Measurements from ENCODE around the gene FADS2. TPM values are rescaled to one million over a fixed set of nuclear protein-coding genes. Genes with fewer than 3 reads are reported as not detected.
A peak's percentile ranks its signal among the peaks of the same experiment; 100 is the strongest.

FADS2 gene
- total and polyA plus RNA-seq, 7 donors = 3.6 to 50.2 (median 21.7) TPM

- peaks cover 13 to 38% (median 23%) of the 10 kb centered on the region in 4 donors for H3K36me3 ChIP-seq
- WGBS, 2 donors = 0% methylated on average over 61 of the region's 61 CpGs
- no peak for TF ChIP-seq EP300 (IDR thresholded peaks at IDR 0.05)
- peak in 2 of 4 experiments; percentile 4 to 36 for TF ChIP-seq CTCF (IDR thresholded peaks at IDR 0.05)
- peak; percentile 87 to 92 (median 90) for TF ChIP-seq POLR2AphosphoS5 (IDR thresholded peaks at IDR 0.05)
- peak; percentile 56 to 68 for TF ChIP-seq POLR2A (IDR thresholded peaks at IDR 0.05)
- H3K27ac ChIP-seq = peak within 1 kb of the TSS; percentile 92 to 94 (median 93)
- H3K9me3 ChIP-seq = no peaks in the 10 kb centered on the region
- no peaks in the 10 kb centered on the region for H3K27me3 ChIP-seq
- H3K4me3 ChIP-seq = peak within 1 kb of the TSS; percentile 62 to 89 (median 73)
- DNase-seq = peak; percentile 94
- intact Hi-C loops (cut with DNase I) = loop anchor here (2.0 kb wide), 1 partner anchor 22 kb away; no protein-coding TSS in a partner anchor
- peaks cover 0 to 28% (median 21%) of the 10 kb centered on the region in 4 donors for H3K4me1 ChIP-seq
These were observed 35.6 kb upstream of the FADS2 start, which contains the start of the genes FEN1 and TMEM258 for GRCh38 chr11:61792310-61793082. Gene FEN1 (plus strand): TSS chr11:61792911. CDS start chr11:61795362, 2,451 bp downstream. Gene TMEM258 (minus strand): TSS chr11:61792599. CDS start chr11:61792558, 41 bp downstream.

DNA sequence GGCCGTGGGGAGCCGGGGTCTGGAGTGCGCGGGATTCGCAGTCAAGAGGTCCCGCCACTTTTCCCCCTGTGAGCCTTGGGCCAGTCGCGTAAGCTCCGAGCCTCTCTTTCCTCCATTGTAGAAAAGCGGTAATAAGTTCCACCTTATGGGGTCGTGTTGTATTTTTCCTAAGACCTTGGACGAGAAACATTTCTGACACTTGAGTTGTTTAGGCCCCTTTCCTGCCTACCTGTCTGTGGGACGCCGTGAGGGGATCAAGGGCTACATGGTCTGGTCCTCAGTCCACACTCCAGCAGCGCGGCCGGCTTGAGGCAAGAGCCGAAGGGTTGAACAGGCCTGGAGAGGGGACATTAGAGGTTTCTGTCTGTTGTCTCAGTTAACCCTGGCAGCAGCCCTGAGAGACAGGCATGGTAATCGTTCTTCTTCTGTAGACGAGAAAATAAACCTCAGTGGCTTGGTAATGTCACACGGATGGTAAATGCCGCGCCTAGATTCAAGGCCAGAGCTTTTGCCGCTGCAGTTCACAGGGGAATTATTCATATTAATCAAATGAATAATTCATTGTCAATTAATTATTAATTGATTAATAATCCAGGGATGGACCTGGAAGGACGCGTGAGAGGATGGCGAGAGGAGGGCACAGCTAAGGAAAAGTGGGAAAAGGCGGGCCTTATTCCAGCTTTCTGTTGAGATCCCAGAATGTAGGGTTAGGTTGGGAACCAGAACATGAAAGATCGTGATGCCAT is 34.8 kb upstream of the FADS2 start:
- Histone ChIP-seq H3K27ac (peak overlapping the region; percentile 92 to 94 (median 93)), H3K36me3 (peaks cover 10 to 30% (median 16%) of the 10 kb centered on the region in 4 donors), H3K4me1 (peaks cover 0 to 31% (median 24%) of the 10 kb centered on the region in 4 donors), H3K9me3 (no peaks in the 10 kb centered on the region), H3K27me3 (no peaks in the 10 kb centered on the region), H3K4me3 (peak overlapping the region; percentile 62 to 89 (median 73))
- DNase-seq = no peak
- TF ChIP-seq POLR2AphosphoS5 (IDR thresholded peaks at IDR 0.05) (no peak), CTCF (IDR thresholded peaks at IDR 0.05) (no peak), EP300 (IDR thresholded peaks at IDR 0.05) (no peak), POLR2A (IDR thresholded peaks at IDR 0.05) (no peak)
- 3 to 5% methylated on average over 29 of the region's 29 CpGs for WGBS, 2 donors
- intact Hi-C loops (cut with DNase I) = loop anchor here (2.0 kb wide), 1 partner anchor 22 kb away; no protein-coding TSS in a partner anchor

- TF ChIP-seq CTCF (IDR thresholded peaks at IDR 0.05) (no peak), POLR2AphosphoS5 (IDR thresholded peaks at IDR 0.05) (no peak), POLR2A (IDR thresholded peaks at IDR 0.05) (no peak), EP300 (IDR thresholded peaks at IDR 0.05) (no peak)
- no peak for DNase-seq
- no peaks in the 10 kb centered on the region for H3K9me3 ChIP-seq
- WGBS, 2 donors = 67 to 68% methylated on average over 3 of the region's 3 CpGs
- intact Hi-C loops (cut with DNase I) = loop anchor here (2.0 kb wide), 1 partner anchor 21 kb away; no protein-coding TSS in a partner anchor
- no peak overlapping the region for H3K4me3 ChIP-seq
- H3K4me1 ChIP-seq = peaks cover 0 to 31% (median 24%) of the 10 kb centered on the region in 4 donors
- peaks cover 10 to 24% (median 14%) of the 10 kb centered on the region in 4 donors for H3K36me3 ChIP-seq
- H3K27me3 ChIP-seq = no peaks in the 10 kb centered on the region
- no peak overlapping the region for H3K27ac ChIP-seq
These were observed 34.3 kb upstream of the FADS2 start for GRCh38 chr11:61793829-61794204.

GRCh38 chr11:61794579-61794978 is 33.5 kb upstream of the FADS2 start:
- Histone ChIP-seq H3K4me3 (no peak overlapping the region), H3K9me3 (no peaks in the 10 kb centered on the region), H3K36me3 (peaks cover 4 to 17% (median 7%) of the 10 kb centered on the region in 4 donors), H3K4me1 (peaks cover 0 to 31% (median 24%) of the 10 kb centered on the region in 4 donors), H3K27ac (no peak overlapping the region), H3K27me3 (no peaks in the 10 kb centered on the region)
- TF ChIP-seq CTCF (IDR thresholded peaks at IDR 0.05) (no peak), POLR2AphosphoS5 (IDR thresholded peaks at IDR 0.05) (no peak), POLR2A (IDR thresholded peaks at IDR 0.05) (no peak), EP300 (IDR thresholded peaks at IDR 0.05) (no peak)
- DNase-seq = no peak
- intact Hi-C loops (cut with DNase I) = no loop called here
- WGBS, 2 donors = 91 to 93% methylated on average over 4 of the region's 4 CpGs
